WTC11 (cell line): ENCODE data around the gene PVALEF.

ENCODE experiments used
- ATF1 ChIP-seq: sonication (generic); formaldehyde crosslinking; IDR thresholded peaks from 2 replicates; pipeline ENCODE4 v1.8.1; 2023; ENCODE audit warnings: mild to moderate bottlenecking, moderate library complexity, missing genetic modification reagents
- ATF6 ChIP-seq: sonication (generic); formaldehyde crosslinking; IDR thresholded peaks from 2 replicates; pipeline ENCODE4 v1.8.1; 2023; ENCODE audit warnings: mild to moderate bottlenecking, missing genetic modification reagents
- CREB1 ChIP-seq: sonication (generic); formaldehyde crosslinking; IDR thresholded peaks from 2 replicates; pipeline ENCODE4 v1.8.0; 2023; ENCODE audit warnings: mild to moderate bottlenecking, missing genetic modification reagents
- CTCF ChIP-seq: fragments of 200-600 bp; IDR thresholded peaks from 2 replicates; pipeline ENCODE4 v1.8.0; 2022; ENCODE audit warnings: antibody characterized with exemption
- ELF4 ChIP-seq: sonication (generic); formaldehyde crosslinking; IDR thresholded peaks from 2 replicates; pipeline ENCODE4 v1.8.1; 2022; ENCODE audit warnings: low read depth, mild to moderate bottlenecking, moderate library complexity, missing genetic modification reagents
- ERG ChIP-seq: fragments of 250-450 bp; sonication (Bioruptor Pico); IDR thresholded peaks from 2 replicates; pipeline ENCODE4 v1.8.0; 2021; ENCODE audit warnings: mild to moderate bottlenecking
- ESRRA ChIP-seq: sonication (generic); formaldehyde crosslinking; IDR thresholded peaks from 2 replicates; pipeline ENCODE4 v1.8.1; 2022; ENCODE audit warnings: mild to moderate bottlenecking, missing genetic modification reagents, borderline replicate concordance
- FOXJ3 ChIP-seq: sonication (generic); formaldehyde crosslinking; IDR thresholded peaks from 2 replicates; pipeline ENCODE4 v1.9.0; 2021; ENCODE audit warnings: missing genetic modification reagents, mild to moderate bottlenecking, borderline replicate concordance
- MAX ChIP-seq: sonication (generic); formaldehyde crosslinking; IDR thresholded peaks from 2 replicates; pipeline ENCODE4 v1.8.0; 2022; ENCODE audit warnings: mild to moderate bottlenecking, missing genetic modification reagents
- MLX ChIP-seq: sonication (generic); formaldehyde crosslinking; IDR thresholded peaks from 2 replicates; pipeline ENCODE4 v1.8.1; 2023; ENCODE audit warnings: mild to moderate bottlenecking, missing genetic modification reagents, moderate library complexity
- NR1H2 ChIP-seq: sonication (generic); formaldehyde crosslinking; IDR thresholded peaks from 2 replicates; pipeline ENCODE4 v1.9.0; 2021; ENCODE audit warnings: mild to moderate bottlenecking, moderate library complexity, missing genetic modification reagents
- SMAD3 ChIP-seq: sonication (generic); formaldehyde crosslinking; IDR thresholded peaks from 2 replicates; pipeline ENCODE4 v1.8.0; 2022; ENCODE audit warnings: missing genetic modification reagents, mild to moderate bottlenecking, borderline replicate concordance
- USF2 ChIP-seq: sonication (generic); formaldehyde crosslinking; IDR thresholded peaks from 2 replicates; pipeline ENCODE4 v1.8.1; 2023; ENCODE audit warnings: mild to moderate bottlenecking, missing genetic modification reagents, moderate library complexity
- ZNF263 ChIP-seq: sonication (generic); formaldehyde crosslinking; IDR thresholded peaks from 2 replicates; pipeline ENCODE4 v1.8.1; 2022; ENCODE audit warnings: low read depth, mild to moderate bottlenecking, moderate library complexity, missing genetic modification reagents

GRCh38 chr17:81143717-81144422 lies 21.4 kb upstream of the PVALEF start:
- TF ChIP-seq CTCF (no peak), ATF6 (CRISPR knock-in tag) (no peak), ESRRA (CRISPR knock-in tag) (no peak), MAX (CRISPR knock-in tag) (no peak), SMAD3 (CRISPR knock-in tag) (no peak), CREB1 (no peak), ZNF263 (no peak), ELF4 (CRISPR knock-in tag) (no peak), NR1H2 (CRISPR knock-in tag) (no peak), FOXJ3 (no peak), MLX (CRISPR knock-in tag) (no peak), USF2 (CRISPR knock-in tag) (no peak), ERG (CRISPR knock-in tag) (no peak), ATF1 (CRISPR knock-in tag) (no peak)
